HL-60/S4 treated with phorbol 12-myristate 13-acetate at 8.2 ng/mL for 4 days and 3 days (cell line): ENCODE measurements around the gene PDE9A.

ENCODE experiments used
- in situ Hi-C: fragments of 300-500 bp; cut with MboI; formaldehyde crosslinking; loops from 2 replicates; pipeline ENCODE4 v1.15.0; 2022; ENCODE audit warnings: low sequenced_read_pairs

Gene PDE9A

GRCh38 chr21:42734323-42734971 is 81.0 kb downstream of the PDE9A start:
- in situ Hi-C loops, result no loop called here

- in situ Hi-C loops, result no loop called here
Measured at GRCh38 chr21:42735061-42735460, 81.6 kb downstream of the PDE9A start.

- in situ Hi-C loops, result no loop called here
Measured at GRCh38 chr21:42735944-42736343, 82.5 kb downstream of the PDE9A start.

GRCh38 chr21:42736646-42737350 is 83.4 kb downstream of the PDE9A start:
- in situ Hi-C loops, result no loop called here

GRCh38 chr21:42737951-42738590 is 84.7 kb downstream of the PDE9A start:
- in situ Hi-C loops, result no loop called here

- in situ Hi-C loops, result no loop called here
Measured at GRCh38 chr21:42739061-42739931, 85.9 kb downstream of the PDE9A start.

- in situ Hi-C loops, result no loop called here
Measured at GRCh38 chr21:42740405-42740909, 87.0 kb downstream of the PDE9A start.

GRCh38 chr21:42741066-42741465 is 87.6 kb downstream of the PDE9A start:
- in situ Hi-C loops, result no loop called here

- in situ Hi-C loops, result no loop called here
Measured at GRCh38 chr21:42744520-42745445, 91.4 kb downstream of the PDE9A start.

- in situ Hi-C loops, result no loop called here
Measured at GRCh38 chr21:42745511-42746239, 92.3 kb downstream of the PDE9A start.

GRCh38 chr21:42746240-42746592 is 92.8 kb downstream of the PDE9A start:
- in situ Hi-C loops, result no loop called here

GRCh38 chr21:42746593-42747275 is 93.3 kb downstream of the PDE9A start:
- in situ Hi-C loops, result no loop called here

GRCh38 chr21:42747276-42747701 is 93.9 kb downstream of the PDE9A start:
- in situ Hi-C loops, result no loop called here

GRCh38 chr21:42747746-42748351 is 94.4 kb downstream of the PDE9A start:
- in situ Hi-C loops, result no loop called here

GRCh38 chr21:42748620-42749176 is 95.3 kb downstream of the PDE9A start:
- in situ Hi-C loops, result no loop called here

GRCh38 chr21:42750737-42751530 is 97.5 kb downstream of the PDE9A start:
- in situ Hi-C loops, result no loop called here

- in situ Hi-C loops, result no loop called here
Measured at GRCh38 chr21:42751866-42752265, 98.4 kb downstream of the PDE9A start.
